Muscle layer of colon (tissue), 2 donors: ENCODE data around the gene RPS6KA2.
"Not testable (repeated sequence)": the region's sequence is repeated elsewhere in the genome, so short reads cannot be mapped to it uniquely, and the experiment has no call there.

Experiments used
- H3K27ac ChIP-seq: one replicate; pipeline ENCODE4 v1.7.0; 2013; ENCODE audit warnings: low read depth, mild to moderate bottlenecking, low read length, moderate library complexity
- H3K27me3 ChIP-seq, 2 donors: one replicate each; pipeline ENCODE4 v1.7.0; 2013; ENCODE audit warnings: low read length in 2 of 2, mild to moderate bottlenecking in 2 of 2; ENCODE audit not compliant: insufficient read depth in 2 of 2, control insufficient read depth in 1 of 2
- H3K36me3 ChIP-seq: one replicate; pipeline ENCODE4 v1.7.0; 2013; ENCODE audit warnings: mild to moderate bottlenecking, low read length; ENCODE audit not compliant: insufficient read depth
- H3K4me1 ChIP-seq: one replicate; pipeline ENCODE4 v1.7.0; 2013; ENCODE audit warnings: mild to moderate bottlenecking, low read length; ENCODE audit not compliant: insufficient read depth
- H3K4me3 ChIP-seq, 2 donors: one replicate each; pipeline ENCODE4 v1.7.0; 2013; ENCODE audit warnings: low read length in 2 of 2, low read depth in 1 of 2, mild to moderate bottlenecking in 1 of 2, moderate library complexity in 1 of 2
- H3K9ac ChIP-seq: one replicate; pipeline ENCODE4 v1.7.0; 2013; ENCODE audit warnings: low read length
- H3K9me3 ChIP-seq: one replicate; pipeline ENCODE4 v1.7.0; 2013; ENCODE audit warnings: mild to moderate bottlenecking, low read length
- donor health status: abdominal sarcoma.
- donor health status: Adenocarcinoma of cecum.

RPS6KA2 gene

GRCh38 chr6:166388290-166389004, 238.6 kb downstream of the RPS6KA2 start:
- no peak overlapping the region for H3K27ac ChIP-seq
- H3K27me3 ChIP-seq, result no peaks in the 10 kb centered on the region

GRCh38 chr6:166387642-166388289, 239.3 kb downstream of the RPS6KA2 start:
- H3K36me3 ChIP-seq, result no peaks in the 10 kb centered on the region
- H3K4me1 ChIP-seq, result peaks cover 8% of the 10 kb centered on the region
- no peaks in the 10 kb centered on the region for H3K27me3 ChIP-seq
- H3K9ac ChIP-seq, result no peak overlapping the region
- no peak overlapping the region for H3K4me3 ChIP-seq
- no peaks in the 10 kb centered on the region for H3K9me3 ChIP-seq
- H3K27ac ChIP-seq, result no peak overlapping the region

More at GRCh38 chr6:166388290-166389004, 238.6 kb downstream of the RPS6KA2 start:
- Histone ChIP-seq H3K9ac (no peak overlapping the region), H3K4me3 (no peak overlapping the region), H3K4me1 (peaks cover 8% of the 10 kb centered on the region), H3K9me3 (no peaks in the 10 kb centered on the region), H3K36me3 (no peaks in the 10 kb centered on the region)

GRCh38 chr6:166387098-166387497, 240.0 kb downstream of the RPS6KA2 start:
- H3K9ac ChIP-seq, H3K36me3 ChIP-seq: not testable (repeated sequence)

GRCh38 chr6:166386111-166386510, 240.9 kb downstream of the RPS6KA2 start:
- Histone ChIP-seq H3K27ac (no peak overlapping the region), H3K9me3 (no peaks in the 10 kb centered on the region), H3K36me3 (no peaks in the 10 kb centered on the region)

More at GRCh38 chr6:166387098-166387497, 240.0 kb downstream of the RPS6KA2 start:
- not testable (repeated sequence) for H3K4me3 ChIP-seq, H3K9me3 ChIP-seq, H3K27me3 ChIP-seq, H3K4me1 ChIP-seq, H3K27ac ChIP-seq

GRCh38 chr6:166383802-166384363, 243.2 kb downstream of the RPS6KA2 start:
- not testable (repeated sequence) for H3K36me3 ChIP-seq, H3K9me3 ChIP-seq, H3K27me3 ChIP-seq, H3K4me1 ChIP-seq
- H3K4me3 ChIP-seq, result peak overlapping the region; percentile 72 to 83
- H3K27ac ChIP-seq, result peak overlapping the region; percentile 83
- H3K9ac ChIP-seq, result peak overlapping the region; percentile 71

More at GRCh38 chr6:166386111-166386510, 240.9 kb downstream of the RPS6KA2 start:
- H3K27me3 ChIP-seq, result no peaks in the 10 kb centered on the region
- peaks cover 8% of the 10 kb centered on the region for H3K4me1 ChIP-seq
- no peak overlapping the region for H3K9ac ChIP-seq
- no peak overlapping the region for H3K4me3 ChIP-seq

GRCh38 chr6:166382933-166383801, 243.9 kb downstream of the RPS6KA2 start, which contains the start of gene MPC1:
Gene MPC1, minus strand, starts transcription at chr6:166382940. Its CDS starts 64 bp downstream, at chr6:166382876.
- H3K4me3 ChIP-seq, result peak within 1 kb of the TSS; percentile 72 to 83
- H3K9ac ChIP-seq, result peak within 1 kb of the TSS; percentile 71
- no peaks in the 10 kb centered on the region for H3K36me3 ChIP-seq
- H3K4me1 ChIP-seq, result peaks cover 8% of the 10 kb centered on the region
- peak within 1 kb of the TSS; percentile 83 for H3K27ac ChIP-seq
- H3K9me3 ChIP-seq, result no peaks in the 10 kb centered on the region
- H3K27me3 ChIP-seq, result no peaks in the 10 kb centered on the region

GRCh38 chr6:166382500-166382932, 244.5 kb downstream of the RPS6KA2 start:
- peak overlapping the region; percentile 83 for H3K27ac ChIP-seq
- H3K36me3 ChIP-seq, result no peaks in the 10 kb centered on the region
- no peaks in the 10 kb centered on the region for H3K9me3 ChIP-seq
- H3K4me1 ChIP-seq, result peaks cover 8% of the 10 kb centered on the region
- H3K4me3 ChIP-seq, result peak overlapping the region; percentile 72 to 83
- no peaks in the 10 kb centered on the region for H3K27me3 ChIP-seq
- peak overlapping the region; percentile 61 for H3K9ac ChIP-seq

GRCh38 chr6:166381733-166382499, 245.1 kb downstream of the RPS6KA2 start:
- Histone ChIP-seq H3K4me1 (peaks cover 8% of the 10 kb centered on the region), H3K9ac (peak overlapping the region; percentile 61), H3K27me3 (no peaks in the 10 kb centered on the region), H3K9me3 (no peaks in the 10 kb centered on the region), H3K27ac (peak overlapping the region; percentile 83), H3K36me3 (no peaks in the 10 kb centered on the region), H3K4me3 (peak overlapping the region; percentile 72 to 83)

- H3K27me3 ChIP-seq, result no peaks in the 10 kb centered on the region
- H3K9me3 ChIP-seq, result no peaks in the 10 kb centered on the region
- H3K9ac ChIP-seq, result no peak overlapping the region
- H3K36me3 ChIP-seq, result no peaks in the 10 kb centered on the region
- H3K27ac ChIP-seq, result no peak overlapping the region
- peaks cover 8% of the 10 kb centered on the region for H3K4me1 ChIP-seq
- H3K4me3 ChIP-seq, result peak overlapping the region in 1 of 2 donors; percentile 72
Measured at GRCh38 chr6:166381381-166381732, 245.7 kb downstream of the RPS6KA2 start.

- H3K4me3 ChIP-seq, result no peak overlapping the region
Measured at GRCh38 chr6:166379800-166380199, 247.3 kb downstream of the RPS6KA2 start.

More at GRCh38 chr6:166379800-166380199, 247.3 kb downstream of the RPS6KA2 start:
- Histone ChIP-seq H3K36me3 (no peaks in the 10 kb centered on the region), H3K27ac (no peak overlapping the region), H3K9me3 (no peaks in the 10 kb centered on the region), H3K4me1 (peaks cover 8% of the 10 kb centered on the region), H3K9ac (no peak overlapping the region), H3K27me3 (no peaks in the 10 kb centered on the region)
